AG04450 (cell line): ENCODE results near the gene GLUD1. TPM values are rescaled to one million over a fixed set of nuclear protein-coding genes. Genes with fewer than 3 reads are reported as not detected.

Experiments used
- CTCF ChIA-PET: fragments of 300-600, 350-600 bp; formaldehyde crosslinking; extraction: SDS; loops from one replicate; lab custom pipeline; 2022; ENCODE audit warnings: antibody characterized with exemption, inconsistent platforms; lab: Charles Lee
- POLR2A ChIA-PET: fragments of 350-600 bp; formaldehyde crosslinking; extraction: SDS; loops from one replicate; lab custom pipeline; 2021; ENCODE audit warnings: antibody characterized with exemption, inconsistent platforms; lab: Yijun Ruan, JAX
- DNase-seq: peaks from one replicate; pipeline ENCODE4 v3.0.0-alpha.2; 2011; ENCODE audit warnings: low read depth, low spot score
- H3K27ac ChIP-seq: one replicate; pipeline ENCODE4 v1.5.1; 2012; ENCODE audit warnings: low read depth, low read length, control low read depth
- H3K27me3 ChIP-seq: one replicate; pipeline ENCODE4 v1.6.0; 2012; ENCODE audit warnings: low read length; ENCODE audit not compliant: control insufficient read depth, insufficient read depth
- H3K4me3 ChIP-seq: 2 replicates; pipeline ENCODE4 v1.5.1; 2011; ENCODE audit warnings: mild to moderate bottlenecking, low read depth, low read length, control low read depth
- H3K9me3 ChIP-seq: 2 replicates; pipeline ENCODE4 v1.5.1; 2012; ENCODE audit warnings: low read length; ENCODE audit not compliant: control insufficient read depth, insufficient read depth
- CTCF ChIP-seq: IDR thresholded peaks from 2 replicates; pipeline ENCODE4 v1.5.1; 2011; ENCODE audit warnings: low read depth, low read length, control low read depth, inconsistent platforms
- polyA plus RNA-seq: library from polyadenylated mRNA; depleted of rRNA; stranded (reverse); fragments of >200 nt; gene quantifications from 2 replicates; pipeline ENCODE4 v1.2.3, GENCODE V29; 2011; rRNA removed
- small RNA-seq: library from RNA; depleted of rRNA; stranded (forward); fragments of <200 nt; gene quantifications from one replicate; pipeline ENCODE3, GENCODE V24; 2012; ENCODE audit warnings: low read depth; ENCODE audit not compliant: insufficient read length

Gene GLUD1
- polyA plus RNA-seq, 1 experiment: 127 TPM

GRCh38 chr10:87000491-87000890, 94.2 kb downstream of the GLUD1 start:
- POLR2A ChIA-PET: no interaction called here
- TF ChIP-seq CTCF: no peak
- Histone ChIP-seq H3K4me3 (no peak overlapping the region), H3K27ac (no peak overlapping the region), H3K27me3 (no peaks in the 10 kb centered on the region), H3K9me3 (no peaks in the 10 kb centered on the region)
- DNase-seq: no peak
- CTCF ChIA-PET: no interaction called here

Small RNA genes lying within 50 kb of the gene (small RNA-seq; reads per million reads assigned to genes)
- gene AL136982.5 (not detected), gene FAM25A (not detected), gene RNU6-529P (not detected)

Other genes starting within 250 kb of the GLUD1 start
- 0.55 and 0.69 TPM in 2 replicates for gene MMRN2, start 137.2 kb downstream of the GLUD1 start, polyA plus RNA-seq
- 4.6 and 5.3 TPM in 2 replicates for gene SNCG, start 136.2 kb downstream of the GLUD1 start, polyA plus RNA-seq
- gene ADIRF, start 126.4 kb downstream of the GLUD1 start, polyA plus RNA-seq: 3.9 and 5.9 TPM in 2 replicates
- not detected in 2 replicates for gene FAM25A, start 74.5 kb downstream of the GLUD1 start, polyA plus RNA-seq
- 18.0 and 24.2 TPM in 2 replicates for gene SHLD2, start 363 bp upstream of the GLUD1 start, polyA plus RNA-seq
- 0.06 and 0.10 TPM in 2 replicates for gene NUTM2A, start 130.6 kb upstream of the GLUD1 start, polyA plus RNA-seq